Measurements from ENCODE around the gene TMED7. TPM values are rescaled to one million over a fixed set of nuclear protein-coding genes. Genes with fewer than 3 reads are reported as not detected.

TMED7 gene
- total RNA-seq, 1 experiment from 2014 or later: 26.7 TPM

Other genes starting within 250 kb of the TMED7 start
- 5.2 and 7.1 TPM in 2 replicates for gene FEM1C, start 81.3 kb downstream of the TMED7 start, total RNA-seq (2014; rRNA removed; shearing (Covaris generic); ENCODE audit: low replicate concordance)
- 0.72 TPM in 1 of 2 replicates, not detected in the other for gene TICAM2, start 23.6 kb downstream of the TMED7 start, total RNA-seq (2014; rRNA removed; shearing (Covaris generic); ENCODE audit: low replicate concordance)
- not detected in 2 replicates for gene CDO1, start 190.6 kb upstream of the TMED7 start, total RNA-seq (2014; rRNA removed; shearing (Covaris generic); ENCODE audit: low replicate concordance)
- 17.4 and 25.5 TPM in 2 replicates for gene ATG12, start 215.5 kb upstream of the TMED7 start, total RNA-seq (2014; rRNA removed; shearing (Covaris generic); ENCODE audit: low replicate concordance)
- gene AP3S1, start 215.9 kb upstream of the TMED7 start, total RNA-seq (2014; rRNA removed; shearing (Covaris generic); ENCODE audit: low replicate concordance): 16.3 and 17.2 TPM in 2 replicates

All from Caki2 (cell line).